ENCODE results near the gene TTC36.

DNA sequence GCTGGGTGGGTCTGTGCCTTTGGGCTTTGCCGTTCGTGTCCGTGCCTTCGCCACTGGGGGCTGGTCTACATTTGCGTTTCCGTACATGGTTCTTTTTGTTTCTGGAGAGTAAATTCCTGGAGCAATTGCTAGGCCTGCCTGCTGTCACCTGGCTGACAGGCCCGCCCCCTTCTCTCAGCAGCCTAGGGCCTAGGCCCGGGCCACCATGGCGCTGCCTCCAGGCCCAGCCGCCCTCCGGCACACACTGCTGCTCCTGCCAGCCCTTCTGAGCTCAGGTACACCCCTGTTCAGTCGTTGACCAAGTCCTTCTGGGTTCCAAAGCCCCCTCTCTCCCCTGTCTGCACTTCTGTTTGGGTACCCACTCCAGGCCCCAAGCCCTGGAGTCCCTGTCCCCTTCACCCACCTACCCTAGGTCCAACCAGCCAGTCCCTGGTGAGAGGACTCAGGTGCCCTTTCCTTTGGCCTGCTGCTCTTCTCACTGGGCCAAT lies 4.4 kb downstream of the TTC36 start:
- TF ChIP-seq, protein P1, sequence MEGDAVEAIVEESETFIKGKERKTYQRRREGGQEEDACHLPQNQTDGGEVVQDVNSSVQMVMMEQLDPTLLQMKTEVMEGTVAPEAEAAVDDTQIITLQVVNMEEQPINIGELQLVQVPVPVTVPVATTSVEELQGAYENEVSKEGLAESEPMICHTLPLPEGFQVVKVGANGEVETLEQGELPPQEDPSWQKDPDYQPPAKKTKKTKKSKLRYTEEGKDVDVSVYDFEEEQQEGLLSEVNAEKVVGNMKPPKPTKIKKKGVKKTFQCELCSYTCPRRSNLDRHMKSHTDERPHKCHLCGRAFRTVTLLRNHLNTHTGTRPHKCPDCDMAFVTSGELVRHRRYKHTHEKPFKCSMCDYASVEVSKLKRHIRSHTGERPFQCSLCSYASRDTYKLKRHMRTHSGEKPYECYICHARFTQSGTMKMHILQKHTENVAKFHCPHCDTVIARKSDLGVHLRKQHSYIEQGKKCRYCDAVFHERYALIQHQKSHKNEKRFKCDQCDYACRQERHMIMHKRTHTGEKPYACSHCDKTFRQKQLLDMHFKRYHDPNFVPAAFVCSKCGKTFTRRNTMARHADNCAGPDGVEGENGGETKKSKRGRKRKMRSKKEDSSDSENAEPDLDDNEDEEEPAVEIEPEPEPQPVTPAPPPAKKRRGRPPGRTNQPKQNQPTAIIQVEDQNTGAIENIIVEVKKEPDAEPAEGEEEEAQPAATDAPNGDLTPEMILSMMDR (IDR thresholded peaks at IDR 0.05; ENCODE audit: poor library complexity, severe bottlenecking) = no peak
- TF ChIP-seq EZH2 (IDR thresholded peaks at IDR 0.05; ENCODE audit: borderline replicate concordance, insufficient read depth, low read length, poor library complexity, severe bottlenecking) (no peak), POLR2AphosphoS5 (IDR thresholded peaks at IDR 0.05) (no peak), EP300 (conservative IDR thresholded peaks at IDR 0.05; ENCODE audit: poor library complexity, severe bottlenecking) (no peak), TAF1 (IDR thresholded peaks at IDR 0.05; ENCODE audit: low read depth) (no peak), RAD21 (conservative IDR thresholded peaks at IDR 0.05) (no peak)
- TF ChIP-seq, protein P2, sequence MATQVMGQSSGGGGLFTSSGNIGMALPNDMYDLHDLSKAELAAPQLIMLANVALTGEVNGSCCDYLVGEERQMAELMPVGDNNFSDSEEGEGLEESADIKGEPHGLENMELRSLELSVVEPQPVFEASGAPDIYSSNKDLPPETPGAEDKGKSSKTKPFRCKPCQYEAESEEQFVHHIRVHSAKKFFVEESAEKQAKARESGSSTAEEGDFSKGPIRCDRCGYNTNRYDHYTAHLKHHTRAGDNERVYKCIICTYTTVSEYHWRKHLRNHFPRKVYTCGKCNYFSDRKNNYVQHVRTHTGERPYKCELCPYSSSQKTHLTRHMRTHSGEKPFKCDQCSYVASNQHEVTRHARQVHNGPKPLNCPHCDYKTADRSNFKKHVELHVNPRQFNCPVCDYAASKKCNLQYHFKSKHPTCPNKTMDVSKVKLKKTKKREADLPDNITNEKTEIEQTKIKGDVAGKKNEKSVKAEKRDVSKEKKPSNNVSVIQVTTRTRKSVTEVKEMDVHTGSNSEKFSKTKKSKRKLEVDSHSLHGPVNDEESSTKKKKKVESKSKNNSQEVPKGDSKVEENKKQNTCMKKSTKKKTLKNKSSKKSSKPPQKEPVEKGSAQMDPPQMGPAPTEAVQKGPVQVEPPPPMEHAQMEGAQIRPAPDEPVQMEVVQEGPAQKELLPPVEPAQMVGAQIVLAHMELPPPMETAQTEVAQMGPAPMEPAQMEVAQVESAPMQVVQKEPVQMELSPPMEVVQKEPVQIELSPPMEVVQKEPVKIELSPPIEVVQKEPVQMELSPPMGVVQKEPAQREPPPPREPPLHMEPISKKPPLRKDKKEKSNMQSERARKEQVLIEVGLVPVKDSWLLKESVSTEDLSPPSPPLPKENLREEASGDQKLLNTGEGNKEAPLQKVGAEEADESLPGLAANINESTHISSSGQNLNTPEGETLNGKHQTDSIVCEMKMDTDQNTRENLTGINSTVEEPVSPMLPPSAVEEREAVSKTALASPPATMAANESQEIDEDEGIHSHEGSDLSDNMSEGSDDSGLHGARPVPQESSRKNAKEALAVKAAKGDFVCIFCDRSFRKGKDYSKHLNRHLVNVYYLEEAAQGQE (IDR thresholded peaks at IDR 0.05; ENCODE audit: borderline replicate concordance) = no peak
